Measurements from ENCODE around the gene HOTAIR. TPM values are rescaled to one million over a fixed set of nuclear protein-coding genes. Genes with fewer than 3 reads are reported as not detected.

The HOTAIR gene
- total RNA-seq, 6 donors from 2014 or later, result not detected

- TF ChIP-seq CTCF (IDR thresholded peaks at IDR 0.05), result no peak
- TF ChIP-seq POLR2AphosphoS5 (IDR thresholded peaks at IDR 0.05), result no peak
- Histone ChIP-seq H3K9me3 (no peaks in the 10 kb centered on the region), H3K27ac (no peak overlapping the region), H3K36me3 (no peaks in the 10 kb centered on the region), H3K27me3 (peaks cover 1 to 91% (median 46%) of the 10 kb centered on the region in 4 donors), H3K4me3 (no peak overlapping the region), H3K4me1 (peaks cover 30 to 36% (median 34%) of the 10 kb centered on the region in 4 donors)
- ATAC-seq (ENCODE audit: low FRiP score in 2 of 2) (no peak), DNase-seq (no peak)
- 11 to 19% methylated on average over 18 to 23 of the region's 23 CpGs for WGBS, 2 donors
These were observed 40.5 kb upstream of the HOTAIR start for GRCh38 chr12:54015018-54015931.

- H3K4me3 ChIP-seq, result peak overlapping the region in 1 of 4 donors; percentile 1
- H3K27ac ChIP-seq, result no peak overlapping the region
- H3K4me1 ChIP-seq, result peaks cover 27 to 37% (median 32%) of the 10 kb centered on the region in 4 donors
These were observed 39.7 kb upstream of the HOTAIR start for GRCh38 chr12:54014377-54015017.

GRCh38 chr12:54012631-54013409 is 38.1 kb upstream of the HOTAIR start:
- no peak overlapping the region for H3K4me3 ChIP-seq
- H3K27ac ChIP-seq, result no peak overlapping the region
- TF ChIP-seq CTCF (IDR thresholded peaks at IDR 0.05), result no peak
- no peak for TF ChIP-seq POLR2A (IDR thresholded peaks at IDR 0.05)
- no peak for TF ChIP-seq POLR2AphosphoS5 (IDR thresholded peaks at IDR 0.05)
- TF ChIP-seq EP300 (IDR thresholded peaks at IDR 0.05), result no peak
- peaks cover 17 to 27% (median 24%) of the 10 kb centered on the region in 4 donors for H3K4me1 ChIP-seq
- DNase-seq, result no peak
- H3K9me3 ChIP-seq, result no peaks in the 10 kb centered on the region
- H3K36me3 ChIP-seq, result no peaks in the 10 kb centered on the region
- H3K27me3 ChIP-seq, result peaks cover 4 to 88% (median 47%) of the 10 kb centered on the region in 4 donors
- WGBS, 2 donors, result 23 to 30% methylated on average over 6 of the region's 6 CpGs
- no peak for ATAC-seq (ENCODE audit: low FRiP score in 2 of 2)

More at GRCh38 chr12:54014377-54015017, 39.7 kb upstream of the HOTAIR start:
- DNase-seq, result peak in 1 of 2 donors; percentile 58
- no peak for ATAC-seq (ENCODE audit: low FRiP score in 2 of 2)
- H3K9me3 ChIP-seq, result no peaks in the 10 kb centered on the region
- WGBS, 2 donors, result 8 to 10% methylated on average over 35 to 36 of the region's 36 CpGs
- no peaks in the 10 kb centered on the region for H3K36me3 ChIP-seq
- TF ChIP-seq EP300 (IDR thresholded peaks at IDR 0.05) (no peak), CTCF (IDR thresholded peaks at IDR 0.05) (no peak), POLR2A (IDR thresholded peaks at IDR 0.05) (no peak), POLR2AphosphoS5 (IDR thresholded peaks at IDR 0.05) (no peak)
- H3K27me3 ChIP-seq, result peaks cover 1 to 92% (median 48%) of the 10 kb centered on the region in 4 donors

- Histone ChIP-seq H3K4me1 (peaks cover 8 to 21% (median 16%) of the 10 kb centered on the region in 4 donors), H3K36me3 (no peaks in the 10 kb centered on the region), H3K9me3 (no peaks in the 10 kb centered on the region), H3K4me3 (no peak overlapping the region), H3K27ac (no peak overlapping the region), H3K27me3 (peaks cover 5 to 89% (median 46%) of the 10 kb centered on the region in 4 donors)
- DNase-seq (no peak), ATAC-seq (ENCODE audit: low FRiP score in 2 of 2) (no peak)
- no peak for TF ChIP-seq EP300 (IDR thresholded peaks at IDR 0.05)
- no peak for TF ChIP-seq POLR2A (IDR thresholded peaks at IDR 0.05)
- no peak for TF ChIP-seq POLR2AphosphoS5 (IDR thresholded peaks at IDR 0.05)
- no peak for TF ChIP-seq CTCF (IDR thresholded peaks at IDR 0.05)
- 18 to 21% methylated on average over 14 of the region's 14 CpGs for WGBS, 2 donors
These were observed 37.1 kb upstream of the HOTAIR start for GRCh38 chr12:54011665-54012532.

Data from upper lobe of left lung (tissue), 6 donors.